OCI-LY1 (cell line): ENCODE results near the gene CARD6.

Experiments used
- H2AFZ ChIP-seq: fragments of 200-600 bp; sonication (generic), shearing (Covaris generic); 2 replicates; pipeline ENCODE4 v1.6.0; 2014; ENCODE audit warnings: antibody characterized with exemption, mild to moderate bottlenecking, low read length
- H3F3A ChIP-seq: fragments of 200-600 bp; sonication (generic), shearing (Covaris generic); 2 replicates; pipeline ENCODE4 v1.6.0; 2014; ENCODE audit warnings: mild to moderate bottlenecking, antibody characterized with exemption, low read length, moderate library complexity; ENCODE audit not compliant: insufficient read depth
- H3K27ac ChIP-seq: fragments of 200-600 bp; sonication (generic); 2 replicates; pipeline ENCODE4 v1.5.1; 2014; ENCODE audit warnings: low read length, mixed run types, mild to moderate bottlenecking, low read depth; ENCODE audit not compliant: poor library complexity, severe bottlenecking
- H3K27me3 ChIP-seq: fragments of 200-600 bp; sonication (generic); 2 replicates; pipeline ENCODE4 v1.6.0; 2014; ENCODE audit warnings: antibody characterized with exemption, mild to moderate bottlenecking, low read length, moderate library complexity; ENCODE audit not compliant: insufficient read depth
- H3K36me3 ChIP-seq: fragments of 200-600 bp; sonication (generic); 2 replicates; pipeline ENCODE4 v1.6.1; 2014; ENCODE audit warnings: mild to moderate bottlenecking, antibody characterized with exemption, low read length, moderate library complexity, mixed read lengths; ENCODE audit not compliant: insufficient read depth
- H3K4me1 ChIP-seq: fragments of 200-600 bp; sonication (generic); 2 replicates; pipeline ENCODE4 v1.5.1; 2014; ENCODE audit warnings: mild to moderate bottlenecking, low read length, moderate library complexity; ENCODE audit not compliant: insufficient read depth, severe bottlenecking
- H3K4me2 ChIP-seq: fragments of 200-600 bp; sonication (generic), shearing (Covaris generic); 2 replicates; pipeline ENCODE4 v1.6.1; 2014; ENCODE audit warnings: low read length
- H3K4me3 ChIP-seq: fragments of 200-600 bp; sonication (generic); 2 replicates; pipeline ENCODE4 v1.5.1; 2014; ENCODE audit warnings: low read length, low read depth, mild to moderate bottlenecking, mixed read lengths; ENCODE audit not compliant: poor library complexity, severe bottlenecking
- H3K79me2 ChIP-seq: fragments of 200-600 bp; shearing (Covaris generic); 2 replicates; pipeline ENCODE4 v1.6.1; 2016; ENCODE audit warnings: mixed run types, low read length, mixed read lengths; ENCODE audit not compliant: insufficient read depth
- H3K9ac ChIP-seq: fragments of 200-600 bp; sonication (generic), shearing (Covaris generic); 2 replicates; pipeline ENCODE4 v1.6.1; 2014; ENCODE audit warnings: mild to moderate bottlenecking, low read length, mixed read lengths
- H3K9me2 ChIP-seq: fragments of 200-600 bp; sonication (generic), shearing (Covaris generic); 2 replicates; pipeline ENCODE4 v1.6.1; 2014; ENCODE audit warnings: low read depth, mild to moderate bottlenecking, low read length, mixed read lengths
- H3K9me3 ChIP-seq: fragments of 200-600 bp; shearing (Covaris generic); 2 replicates; pipeline ENCODE4 v1.6.1; 2014; ENCODE audit warnings: low read length, mixed read lengths
- H4K20me1 ChIP-seq: fragments of 200-600 bp; sonication (generic), shearing (Covaris generic); 2 replicates; pipeline ENCODE4 v1.6.0; 2016; ENCODE audit warnings: mild to moderate bottlenecking, low read length; ENCODE audit not compliant: insufficient read depth
- EZH2 ChIP-seq: fragments of 200-600 bp; sonication (generic), shearing (Covaris generic); IDR thresholded peaks from 2 replicates; pipeline ENCODE4 v1.8.0; 2017; ENCODE audit warnings: borderline replicate concordance, mixed run types, mild to moderate bottlenecking, antibody characterized with exemption, low read length, moderate library complexity, mixed read lengths
- TF ChIP-seq, protein P1 (sequence below): fragments of 200-600 bp; sonication (generic), shearing (Covaris generic); IDR thresholded peaks from 2 replicates; pipeline ENCODE4 v1.5.1; 2017; ENCODE audit warnings: mild to moderate bottlenecking, antibody characterized with exemption, low read length, moderate library complexity, mixed read lengths

Gene CARD6

DNA sequence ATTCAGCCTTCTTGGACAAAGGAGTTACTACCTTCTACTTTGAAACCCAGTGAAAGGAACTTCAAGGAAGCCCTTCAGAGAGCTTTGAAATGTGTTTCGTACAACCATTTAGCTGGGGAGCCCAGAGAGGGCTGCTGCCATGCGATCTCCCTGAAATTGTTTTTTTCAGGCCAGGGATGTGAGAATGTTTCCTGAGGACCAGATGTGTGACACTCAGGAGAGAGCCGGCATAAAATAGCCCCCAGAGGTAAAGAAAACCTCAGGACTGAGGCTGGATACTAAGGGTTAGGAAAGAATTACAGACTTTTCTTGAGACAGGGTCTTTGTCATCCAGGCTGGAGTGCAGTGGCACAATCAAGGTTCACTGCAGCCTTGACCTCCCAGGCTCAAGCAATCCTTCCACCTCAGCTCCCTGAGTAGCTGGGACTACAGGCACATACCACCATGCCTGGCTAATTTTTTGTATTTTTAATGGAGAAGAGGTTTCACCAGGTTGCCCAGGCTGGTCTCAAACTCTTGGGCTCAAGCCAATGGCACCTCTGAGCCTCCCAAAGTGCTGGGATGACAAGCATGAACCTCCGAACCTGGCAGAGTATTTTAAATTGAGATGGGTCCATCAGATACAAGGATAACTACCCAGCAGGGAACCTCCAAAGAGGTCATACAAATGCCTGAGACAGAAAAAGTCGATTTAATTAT lies 14.5 kb upstream of the CARD6 start:
- no peaks in the 10 kb centered on the region for H4K20me1 ChIP-seq
- H3K4me1 ChIP-seq, result peaks cover 2% of the 10 kb centered on the region
- H3K9me3 ChIP-seq, result no peaks in the 10 kb centered on the region
- H3K27me3 ChIP-seq, result no peaks in the 10 kb centered on the region
- H3K4me2 ChIP-seq, result no peak overlapping the region
- no peaks in the 10 kb centered on the region for H3K79me2 ChIP-seq
- H3K9me2 ChIP-seq, result no peaks in the 10 kb centered on the region
- no peak overlapping the region for H3K4me3 ChIP-seq
- no peak overlapping the region for H3K9ac ChIP-seq
- TF ChIP-seq EZH2, result no peak
- TF ChIP-seq, protein P1, sequence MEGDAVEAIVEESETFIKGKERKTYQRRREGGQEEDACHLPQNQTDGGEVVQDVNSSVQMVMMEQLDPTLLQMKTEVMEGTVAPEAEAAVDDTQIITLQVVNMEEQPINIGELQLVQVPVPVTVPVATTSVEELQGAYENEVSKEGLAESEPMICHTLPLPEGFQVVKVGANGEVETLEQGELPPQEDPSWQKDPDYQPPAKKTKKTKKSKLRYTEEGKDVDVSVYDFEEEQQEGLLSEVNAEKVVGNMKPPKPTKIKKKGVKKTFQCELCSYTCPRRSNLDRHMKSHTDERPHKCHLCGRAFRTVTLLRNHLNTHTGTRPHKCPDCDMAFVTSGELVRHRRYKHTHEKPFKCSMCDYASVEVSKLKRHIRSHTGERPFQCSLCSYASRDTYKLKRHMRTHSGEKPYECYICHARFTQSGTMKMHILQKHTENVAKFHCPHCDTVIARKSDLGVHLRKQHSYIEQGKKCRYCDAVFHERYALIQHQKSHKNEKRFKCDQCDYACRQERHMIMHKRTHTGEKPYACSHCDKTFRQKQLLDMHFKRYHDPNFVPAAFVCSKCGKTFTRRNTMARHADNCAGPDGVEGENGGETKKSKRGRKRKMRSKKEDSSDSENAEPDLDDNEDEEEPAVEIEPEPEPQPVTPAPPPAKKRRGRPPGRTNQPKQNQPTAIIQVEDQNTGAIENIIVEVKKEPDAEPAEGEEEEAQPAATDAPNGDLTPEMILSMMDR, result no peak
- H3F3A ChIP-seq, result peaks cover 15% of the 10 kb centered on the region; the same call in 1 of the 2 replicates
- peaks cover 59% of the 10 kb centered on the region for H3K36me3 ChIP-seq
- H2AFZ ChIP-seq, result no peak overlapping the region
- peak overlapping the region; percentile 29 for H3K27ac ChIP-seq

- peaks cover 15% of the 10 kb centered on the region; the same call in 1 of the 2 replicates for H3F3A ChIP-seq
- H3K4me2 ChIP-seq, result no peak overlapping the region
- H3K36me3 ChIP-seq, result peaks cover 66% of the 10 kb centered on the region
- no peak overlapping the region for H3K9ac ChIP-seq
- H3K4me3 ChIP-seq, result no peak overlapping the region
- H4K20me1 ChIP-seq, result no peaks in the 10 kb centered on the region
- peaks cover 5% of the 10 kb centered on the region; the same call in 1 of the 2 replicates for H3K79me2 ChIP-seq
- H3K9me3 ChIP-seq, result no peaks in the 10 kb centered on the region
- H3K27me3 ChIP-seq, result no peaks in the 10 kb centered on the region
- no peak overlapping the region for H3K27ac ChIP-seq
- H3K9me2 ChIP-seq, result no peaks in the 10 kb centered on the region
- peaks cover 10% of the 10 kb centered on the region for H3K4me1 ChIP-seq
- TF ChIP-seq EZH2, result no peak
- TF ChIP-seq, protein P1, result no peak
- no peak overlapping the region for H2AFZ ChIP-seq
Measured at GRCh38 chr5:40827188-40827977, 13.8 kb upstream of the CARD6 start.

DNA sequence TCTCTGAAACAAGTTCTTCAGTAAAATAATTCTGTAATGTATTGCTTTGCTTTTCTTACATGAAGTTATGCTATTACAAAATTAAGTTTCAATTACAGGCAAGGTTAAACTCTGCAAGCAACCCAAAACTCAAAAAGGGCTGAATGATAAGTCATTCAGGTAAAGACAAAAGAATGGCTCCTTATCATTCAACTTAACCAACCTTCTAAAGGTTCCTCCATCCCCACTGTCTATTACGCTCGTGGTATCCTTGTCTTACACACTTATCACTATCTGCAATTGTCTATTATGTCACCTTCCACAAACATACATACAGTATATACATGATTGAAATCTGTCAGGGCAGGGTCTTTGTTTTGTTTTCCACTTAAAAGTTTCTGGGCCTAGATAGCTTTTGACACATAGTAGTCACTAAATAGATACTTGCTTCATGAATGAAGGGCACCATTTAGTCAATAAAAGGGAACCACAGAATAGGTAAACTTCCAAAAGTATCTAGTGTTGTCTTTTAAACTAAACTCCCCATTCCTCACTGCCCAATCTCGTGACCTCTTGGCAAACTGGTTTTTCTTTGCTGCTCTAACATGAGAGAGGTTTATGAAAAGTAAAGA lies 13.0 kb upstream of the CARD6 start:
- no peak for TF ChIP-seq EZH2
- TF ChIP-seq, protein P1, result no peak
- Histone ChIP-seq H3K4me3 (no peak overlapping the region), H3K9me3 (no peaks in the 10 kb centered on the region), H3K4me1 (peaks cover 17% of the 10 kb centered on the region), H3F3A (peaks cover 15% of the 10 kb centered on the region; the same call in 1 of the 2 replicates), H3K9me2 (no peaks in the 10 kb centered on the region), H2AFZ (no peak overlapping the region), H3K9ac (no peak overlapping the region), H3K4me2 (no peak overlapping the region), H3K36me3 (peaks cover 74% of the 10 kb centered on the region), H3K27ac (no peak overlapping the region), H3K79me2 (peaks cover 12% of the 10 kb centered on the region), H4K20me1 (no peaks in the 10 kb centered on the region), H3K27me3 (no peaks in the 10 kb centered on the region)
